Hypothalamus (tissue), 51 donors: Measurements from ENCODE around the gene MITF.

Source experiments
- DNase-seq, 51 donors: peaks; one replicate each; lab custom pipeline; 2025; lab: John Stamatoyannopoulos, UW

The MITF gene

DNA sequence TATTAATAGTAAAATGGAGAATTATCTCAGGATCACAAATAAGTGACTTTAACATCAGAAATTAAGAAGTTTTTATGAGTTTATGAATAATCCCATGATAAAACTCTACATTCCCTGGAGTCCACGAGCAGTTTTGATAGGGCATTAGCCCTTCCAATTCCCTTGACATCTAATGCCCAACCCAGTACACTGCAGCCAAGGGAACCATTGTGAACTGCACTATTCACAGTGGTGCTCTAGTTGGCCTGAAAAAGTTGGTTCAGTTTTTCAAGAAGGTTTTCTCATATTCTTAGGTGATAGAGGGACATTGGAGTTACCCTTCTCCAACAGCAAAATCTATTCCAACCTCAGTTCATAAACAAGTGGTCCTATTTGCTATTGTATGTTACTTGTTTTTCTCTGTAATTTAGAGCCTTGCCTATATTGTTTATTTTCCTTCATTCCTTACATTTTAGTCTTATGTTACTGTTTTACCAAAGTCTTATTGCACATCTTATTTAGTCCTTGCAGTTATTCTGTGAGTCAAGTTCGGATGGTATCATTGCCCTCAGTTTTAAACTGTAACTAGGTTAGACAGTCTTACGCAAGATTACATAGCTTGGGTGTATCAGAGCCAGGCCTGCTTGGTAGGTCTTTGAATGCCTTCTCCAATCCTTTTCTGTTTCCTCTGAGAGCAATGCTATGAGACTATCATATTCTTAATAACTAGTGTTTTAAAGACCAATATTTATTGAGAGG is 202.3 kb downstream of the MITF start:
- no peak for DNase-seq

DNA sequence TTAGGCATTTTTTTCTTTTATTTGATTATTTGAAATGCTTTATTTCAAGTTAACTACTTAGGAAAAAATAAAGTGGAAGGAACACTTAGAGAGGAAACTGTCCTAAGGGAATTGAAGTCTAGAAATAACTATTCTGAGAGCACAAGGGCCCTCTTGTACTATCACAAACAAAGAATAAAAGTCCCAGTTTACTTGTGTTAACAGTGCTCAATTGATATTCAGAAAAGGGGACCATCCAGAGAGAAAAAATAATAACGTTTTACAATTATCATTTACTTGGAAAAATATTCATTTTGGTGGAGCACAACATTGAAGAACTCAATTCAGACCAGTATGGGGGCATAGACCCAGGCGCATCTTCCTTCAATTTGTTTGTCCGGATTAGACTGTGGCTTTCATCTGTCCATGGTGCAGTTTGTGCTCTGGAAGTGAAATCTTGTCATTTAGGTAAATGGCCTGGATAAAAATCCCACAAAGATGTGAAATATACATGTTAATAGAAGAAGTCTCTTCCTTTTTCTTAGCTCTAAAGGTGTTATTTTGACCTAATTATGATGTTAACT is 205.7 kb downstream of the MITF start:
- peak in 2 of 51 donors; percentile 31 to 70 for DNase-seq

- DNase-seq: peak in 2 of 51 donors; percentile 69 to 73
Measured at GRCh38 chr3:69948246-69948862, 209.1 kb downstream of the MITF start.

GRCh38 chr3:69951616-69952015 is 212.4 kb downstream of the MITF start:
- DNase-seq: no peak

- no peak for DNase-seq
Measured at GRCh38 chr3:69959581-69959980, 220.3 kb downstream of the MITF start.

- DNase-seq: no peak
Measured at GRCh38 chr3:69961706-69962439, 222.6 kb downstream of the MITF start.

DNA sequence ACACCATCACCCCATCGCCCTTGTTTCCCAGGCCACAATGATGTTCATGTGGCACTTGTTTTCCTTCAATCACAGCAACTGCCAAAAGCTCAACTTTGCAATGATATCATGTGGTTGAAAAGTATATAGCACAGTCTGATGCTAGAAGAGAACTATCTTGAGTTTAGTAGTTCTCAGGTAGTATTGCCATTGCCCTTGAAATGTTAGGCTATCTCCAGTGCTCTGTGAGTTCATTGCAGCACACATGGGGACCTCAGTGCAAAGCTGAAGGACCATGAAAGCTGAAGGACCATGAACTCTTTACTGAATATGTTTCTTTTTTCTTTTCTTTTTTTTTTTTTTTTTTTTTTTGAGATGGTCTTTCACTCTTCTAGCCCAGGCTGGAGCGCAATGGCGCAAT is 224.4 kb downstream of the MITF start:
- no peak for DNase-seq

DNA sequence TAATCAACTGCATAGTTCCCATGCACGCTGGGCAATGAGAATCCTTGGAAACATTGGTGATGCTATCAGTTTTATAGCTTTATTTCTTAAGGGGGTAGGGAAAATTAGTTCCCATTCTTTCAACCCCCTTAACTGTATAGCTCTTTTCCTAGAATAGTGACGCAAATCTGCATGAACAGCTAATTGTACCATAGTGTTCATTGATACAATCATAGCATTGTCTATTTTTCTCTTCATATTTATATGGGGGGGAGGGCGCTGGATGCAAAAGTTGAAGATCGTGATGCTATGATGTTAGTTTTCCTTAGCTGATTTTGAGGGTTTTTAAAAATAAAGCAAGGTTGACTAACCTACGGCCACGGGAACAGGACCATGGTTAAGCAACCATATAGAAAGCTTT is 227.9 kb downstream of the MITF start:
- peak in 2 of 51 donors; percentile 15 to 55 for DNase-seq

GRCh38 chr3:69970827-69971226 is 231.6 kb downstream of the MITF start:
- no peak for DNase-seq

GRCh38 chr3:69972672-69973071 is 233.4 kb downstream of the MITF start:
- DNase-seq: no peak

DNA sequence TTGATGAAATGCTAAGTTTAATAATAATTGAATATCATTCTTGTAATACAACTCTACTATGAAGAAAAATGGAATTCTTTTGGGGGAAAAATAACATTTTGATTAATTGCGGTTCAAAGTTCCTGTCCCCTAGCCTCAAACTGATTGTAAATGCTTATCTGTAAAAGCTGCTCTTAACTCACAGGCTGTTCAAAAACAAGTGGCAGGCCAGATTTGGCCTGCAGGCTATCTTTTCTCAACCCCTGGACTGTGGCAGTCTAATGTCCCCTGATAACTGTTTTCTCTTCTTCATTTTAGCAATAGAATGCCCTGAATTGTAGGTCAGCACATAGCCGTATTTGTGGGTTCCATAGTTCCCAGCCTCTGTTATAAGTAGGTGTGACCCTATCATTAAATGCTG is 236.8 kb downstream of the MITF start:
- DNase-seq: no peak

DNA sequence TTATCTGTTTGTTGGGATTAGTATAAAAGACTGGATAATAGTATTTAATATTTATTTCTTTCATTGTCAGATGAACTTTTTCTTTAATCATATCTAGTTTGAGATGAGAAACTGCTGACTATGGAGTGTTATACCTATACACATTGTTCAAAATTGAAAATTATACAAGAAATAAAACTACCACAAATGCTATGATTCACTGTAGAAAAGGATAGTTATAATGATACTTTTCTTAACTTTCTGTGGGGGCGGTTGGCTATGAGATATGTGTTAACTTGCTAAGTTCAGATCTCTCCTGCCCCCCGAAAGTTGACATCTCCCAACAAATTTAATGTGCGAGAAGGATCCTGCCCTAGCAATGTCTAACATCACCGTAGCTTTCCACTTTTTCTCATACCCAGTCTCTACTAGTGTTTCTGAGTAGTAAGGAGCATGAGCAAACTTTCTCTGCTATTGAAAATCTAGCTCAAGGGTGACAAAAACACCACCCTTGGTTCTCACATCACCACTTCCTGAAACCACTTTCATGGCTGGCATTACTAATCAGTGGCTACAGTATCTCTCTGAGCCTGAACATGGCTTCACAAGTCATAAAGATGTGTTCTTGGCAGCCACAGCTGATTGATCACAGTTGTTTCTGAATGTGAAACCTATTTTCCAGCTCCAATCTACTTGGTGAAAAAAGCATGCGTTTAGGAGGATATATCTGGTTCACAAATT is 244.4 kb downstream of the MITF start:
- DNase-seq: no peak

DNA sequence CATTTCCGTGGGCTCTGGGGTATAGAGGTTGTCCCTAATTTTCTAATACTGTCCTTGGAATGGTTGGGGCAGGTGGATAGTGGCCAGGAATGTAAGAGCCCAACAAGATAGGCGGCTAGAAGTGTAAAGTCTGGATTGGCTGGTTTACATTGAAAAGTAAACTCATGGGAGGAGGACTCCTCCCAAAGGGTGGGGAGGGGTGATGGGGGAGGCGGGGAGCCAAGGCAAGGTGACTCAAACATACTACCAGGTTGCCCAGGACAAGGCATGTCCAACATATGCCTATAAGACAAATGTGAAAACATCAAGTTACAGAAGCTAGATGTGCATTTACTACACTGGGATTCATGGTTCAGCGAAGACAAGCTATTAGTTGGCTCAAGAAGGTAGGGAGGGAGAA is 246.0 kb downstream of the MITF start:
- DNase-seq: no peak

- DNase-seq: no peak
Measured at GRCh38 chr3:69986419-69986818, 247.2 kb downstream of the MITF start.

DNA sequence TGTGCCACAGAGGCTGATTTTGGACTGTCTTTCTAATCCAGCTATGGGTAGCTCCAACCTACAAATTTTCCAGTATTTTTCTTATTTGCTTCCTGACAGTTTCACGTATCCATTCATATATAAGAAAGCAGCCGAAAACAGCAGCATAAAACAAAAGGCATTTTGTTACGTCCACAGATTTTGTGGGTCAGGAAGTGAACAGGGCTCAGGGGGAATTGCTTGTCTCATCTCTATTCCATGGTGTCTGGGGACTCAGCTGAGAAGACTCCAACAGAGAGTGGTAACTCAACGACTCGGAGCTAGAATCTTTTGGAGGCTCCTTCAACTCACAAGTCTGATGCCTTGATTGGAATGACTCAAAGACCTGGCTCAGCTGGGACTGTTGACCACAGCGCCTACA is 248.6 kb downstream of the MITF start:
- no peak for DNase-seq

- DNase-seq: no peak
Measured at GRCh38 chr3:69993757-69994156, 254.5 kb downstream of the MITF start.

DNA sequence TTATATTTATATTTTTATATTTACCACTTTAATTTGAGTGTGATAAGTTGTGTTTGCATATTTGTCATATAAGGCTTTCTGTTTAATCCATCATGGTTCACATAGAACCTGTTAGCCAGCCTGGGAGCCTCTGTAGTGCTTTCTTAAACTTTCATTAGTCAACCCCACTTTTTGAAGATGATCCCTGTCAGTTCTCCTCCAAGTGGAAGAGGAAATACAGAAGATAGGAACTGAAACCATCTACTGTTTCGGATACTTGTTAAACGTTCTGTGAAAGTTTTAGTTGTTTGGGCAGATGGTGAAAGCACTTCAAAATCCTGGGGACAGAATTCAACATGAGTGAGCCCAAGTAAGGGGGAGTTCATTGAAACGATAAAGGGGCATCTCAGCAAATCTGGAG is 255.7 kb downstream of the MITF start:
- no peak for DNase-seq

DNA sequence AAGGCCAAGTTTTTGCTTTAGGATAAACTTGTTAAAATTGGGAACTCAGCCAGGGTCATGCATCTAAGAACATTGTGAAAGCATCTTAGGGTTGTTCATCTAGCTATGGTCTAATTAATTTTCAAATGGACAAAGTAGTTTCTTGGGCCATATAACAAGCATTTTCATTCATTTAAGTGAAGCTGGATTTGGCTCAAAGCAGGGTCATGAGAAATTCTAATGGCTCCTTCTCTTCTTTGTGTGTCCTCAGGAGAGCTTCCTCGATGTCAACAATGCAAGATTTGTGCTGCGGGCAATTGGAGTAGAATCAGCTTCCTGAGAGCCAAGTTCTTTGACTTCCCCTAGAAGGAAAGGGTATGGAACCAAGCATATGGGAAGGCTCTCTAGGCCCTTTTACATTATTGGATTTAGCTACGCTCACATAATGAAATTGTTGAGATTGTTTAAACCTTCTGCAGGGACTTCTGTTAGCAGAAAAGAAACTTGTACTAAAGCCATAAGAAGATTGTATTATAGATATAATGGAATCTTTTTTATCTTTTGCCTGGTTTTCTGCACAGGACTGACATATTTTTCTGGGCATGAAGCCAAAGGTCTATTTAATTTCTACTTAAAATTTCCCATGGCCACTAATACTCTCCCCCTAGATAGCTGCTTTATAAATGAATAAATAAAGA is 258.5 kb downstream of the MITF start:
- DNase-seq: peak in 8 of 51 donors; percentile 3 to 26 (median 6)

DNA sequence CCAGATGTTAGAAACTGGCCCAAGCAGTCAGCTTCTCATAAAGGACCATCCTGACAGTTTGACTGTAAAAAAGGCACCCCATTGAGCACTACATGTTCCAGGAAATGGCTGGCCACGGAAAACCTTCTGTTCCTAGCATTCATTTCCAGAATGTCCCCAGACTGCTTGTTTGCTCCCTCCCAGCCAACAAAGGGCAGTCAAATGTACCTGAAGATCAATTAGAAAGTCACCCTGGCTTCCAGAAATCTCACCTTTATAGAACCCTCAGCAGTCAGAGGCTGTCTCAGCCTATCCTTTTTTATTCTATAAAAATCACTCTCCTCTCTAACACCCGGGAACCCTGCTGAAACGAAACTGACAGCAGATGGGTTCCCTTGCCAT is 259.5 kb downstream of the MITF start:
- DNase-seq: peak in 15 of 51 donors; percentile 1 to 78 (median 7)
